MV-4-11 (cell line): ENCODE data around the gene CPO.

ENCODE experiments used
- DNase-seq: peaks from one replicate; lab custom pipeline; 2025; lab: John Stamatoyannopoulos, UW

The CPO gene

GRCh38 chr2:206974551-206974950 is 35.2 kb downstream of the CPO start:
- no peak for DNase-seq

GRCh38 chr2:206978746-206979145 is 39.4 kb downstream of the CPO start:
- no peak for DNase-seq

DNA sequence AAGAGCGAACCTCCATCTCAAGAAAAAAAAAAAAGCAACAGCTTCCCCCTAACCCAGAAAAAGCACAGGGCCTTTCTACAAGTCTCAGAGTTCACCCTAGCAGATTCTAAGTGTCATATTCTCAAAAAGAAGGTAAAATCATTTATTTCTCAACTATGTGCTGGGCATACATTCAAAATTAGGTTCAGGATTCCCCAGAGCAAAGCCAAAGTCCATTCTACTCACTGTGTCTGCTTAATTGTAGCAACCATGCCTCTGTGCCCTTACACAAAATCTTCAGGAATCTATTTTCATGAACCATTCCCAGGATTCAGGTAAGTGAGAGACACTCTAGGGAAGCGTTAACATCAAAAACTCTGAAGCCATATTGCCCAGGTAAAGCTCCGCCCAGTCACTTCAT is 40.0 kb downstream of the CPO start:
- DNase-seq = no peak

GRCh38 chr2:206979922-206980321 is 40.6 kb downstream of the CPO start:
- DNase-seq = no peak

GRCh38 chr2:206980413-206980812 is 41.1 kb downstream of the CPO start:
- no peak for DNase-seq

DNA sequence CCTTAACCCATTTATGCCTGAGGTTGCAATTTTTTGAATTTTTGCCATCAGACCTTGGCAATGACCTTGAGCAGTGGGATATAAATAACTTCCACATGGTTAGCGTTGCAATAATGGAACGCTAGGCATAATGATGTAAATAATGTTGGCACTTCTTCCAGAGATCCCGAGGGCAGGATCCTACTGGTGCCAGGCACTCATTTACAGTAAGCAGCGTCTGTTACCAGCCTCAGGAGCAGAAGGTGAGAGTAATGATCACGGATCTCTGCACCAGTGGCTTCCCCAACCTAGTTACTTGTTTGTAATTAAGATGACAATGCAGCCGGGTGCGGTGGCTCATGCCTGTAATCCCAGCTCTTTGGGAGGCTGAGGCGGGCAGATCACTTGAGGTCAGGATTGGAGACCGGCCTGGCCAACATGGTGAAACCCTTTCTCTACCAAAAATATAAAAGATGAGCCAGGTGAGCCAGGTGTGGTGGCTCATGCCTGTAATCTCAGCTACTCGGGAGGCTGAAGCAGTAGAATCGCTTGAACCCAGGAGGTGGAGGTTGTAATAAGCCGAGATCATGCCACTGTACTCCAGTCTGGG is 41.9 kb downstream of the CPO start:
- no peak for DNase-seq

DNA sequence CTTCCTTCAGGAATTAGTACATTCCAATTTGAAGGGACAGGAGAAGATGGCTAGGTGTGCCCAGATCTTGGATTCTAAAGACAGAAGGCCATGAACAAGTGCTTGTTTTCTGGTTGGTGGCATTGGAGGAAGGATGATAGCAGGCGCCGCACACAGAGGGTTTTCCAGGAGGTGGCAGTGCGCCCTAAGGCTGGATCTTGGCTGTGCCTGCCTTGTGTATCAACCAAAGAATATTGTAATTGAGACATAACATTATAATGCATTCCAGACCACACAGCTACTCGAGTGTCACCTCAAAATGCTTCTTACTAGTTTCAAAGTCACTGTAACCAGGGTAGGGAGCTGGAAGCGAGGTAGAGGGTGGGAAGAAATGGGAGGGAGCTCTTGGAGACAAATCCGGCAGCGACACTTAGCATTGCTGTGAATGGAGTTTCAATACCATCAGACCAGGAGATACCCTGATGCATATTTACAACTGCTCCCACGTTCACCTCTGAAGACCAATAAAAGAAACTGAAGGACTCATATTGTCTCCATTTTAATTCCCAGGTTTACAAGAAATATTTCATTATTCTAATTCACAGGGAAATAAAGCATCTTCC is 42.5 kb downstream of the CPO start:
- DNase-seq = peak; percentile 54

DNA sequence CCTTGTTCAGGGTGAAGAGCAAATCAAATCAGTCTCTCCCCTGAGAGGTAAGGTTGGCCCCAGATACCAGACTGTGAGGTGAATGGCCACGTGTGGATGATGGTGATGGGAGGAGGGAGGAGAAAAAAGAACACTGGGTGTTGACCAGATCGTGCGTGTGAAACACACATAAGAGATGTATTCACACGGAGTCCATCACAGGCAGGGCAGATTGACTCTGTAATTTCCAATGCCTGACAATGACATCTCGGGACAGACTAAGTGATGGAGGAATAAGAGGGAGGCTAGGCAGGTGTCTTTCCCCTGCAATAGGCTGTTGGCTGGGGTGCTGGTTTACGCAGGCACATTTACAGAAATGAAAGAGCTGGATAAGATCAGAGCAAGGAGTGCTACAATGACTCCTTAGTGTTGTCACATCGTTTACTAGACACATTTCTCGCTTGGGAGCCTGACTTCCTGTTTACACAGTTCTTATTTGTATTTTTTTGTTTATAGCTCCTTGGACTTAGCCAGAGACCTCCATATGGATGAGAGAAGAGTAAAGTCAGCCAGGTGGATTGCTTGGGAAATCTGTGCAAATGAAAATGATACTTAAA is 43.1 kb downstream of the CPO start:
- DNase-seq = no peak

DNA sequence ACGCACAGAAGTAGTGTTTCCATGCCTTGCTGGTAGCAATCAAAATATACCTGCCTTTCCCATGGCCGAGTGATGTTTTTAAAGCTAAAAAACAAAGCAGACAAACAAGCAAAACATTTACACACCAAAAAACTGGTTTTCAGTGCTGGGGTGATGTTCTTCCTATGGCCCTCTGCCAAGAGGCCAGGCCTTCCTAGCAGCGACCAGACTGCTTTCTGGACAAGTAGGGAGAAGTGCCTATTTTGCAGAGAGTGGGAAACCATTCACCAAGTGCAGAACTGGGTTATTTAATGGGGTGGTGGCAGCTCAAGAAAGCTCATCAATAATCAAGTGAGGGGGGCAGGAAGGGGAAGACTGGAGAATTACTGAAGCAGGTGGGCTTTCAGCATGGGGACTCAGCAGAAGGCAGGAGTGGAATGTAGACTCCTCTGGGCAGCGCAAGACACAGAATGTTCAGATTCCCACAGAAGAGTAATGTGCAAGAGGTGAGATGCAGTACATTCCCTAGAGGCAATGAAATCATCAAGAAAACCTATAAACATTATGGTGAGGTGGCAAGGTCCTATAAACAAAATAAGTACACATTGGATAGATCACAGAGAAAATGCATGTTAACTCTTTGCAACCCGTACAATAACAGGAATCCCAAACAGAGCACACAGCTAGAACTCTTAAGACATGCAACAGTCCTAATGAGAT is 44.0 kb downstream of the CPO start:
- DNase-seq = no peak

GRCh38 chr2:206984206-206984605 is 44.9 kb downstream of the CPO start:
- peak; percentile 76 for DNase-seq

DNA sequence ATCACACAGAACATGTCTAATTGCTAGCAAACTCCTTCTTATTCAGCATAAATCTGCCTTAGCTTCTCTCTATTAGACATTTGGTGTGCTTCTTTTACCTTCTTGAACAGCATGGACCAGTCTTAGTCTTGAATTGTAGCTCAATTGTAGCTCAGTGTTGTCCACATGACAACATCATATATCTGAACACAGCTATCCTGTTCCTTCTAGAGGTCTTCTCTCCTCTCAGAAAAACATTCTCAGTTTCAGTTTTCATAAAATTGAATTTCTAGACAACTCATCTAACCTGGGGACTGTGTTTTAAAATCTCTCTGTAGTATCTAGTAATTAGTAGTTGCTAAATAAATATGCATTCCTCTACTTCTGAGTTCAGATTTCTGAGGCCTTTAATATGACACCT is 47.6 kb downstream of the CPO start:
- DNase-seq = no peak

DNA sequence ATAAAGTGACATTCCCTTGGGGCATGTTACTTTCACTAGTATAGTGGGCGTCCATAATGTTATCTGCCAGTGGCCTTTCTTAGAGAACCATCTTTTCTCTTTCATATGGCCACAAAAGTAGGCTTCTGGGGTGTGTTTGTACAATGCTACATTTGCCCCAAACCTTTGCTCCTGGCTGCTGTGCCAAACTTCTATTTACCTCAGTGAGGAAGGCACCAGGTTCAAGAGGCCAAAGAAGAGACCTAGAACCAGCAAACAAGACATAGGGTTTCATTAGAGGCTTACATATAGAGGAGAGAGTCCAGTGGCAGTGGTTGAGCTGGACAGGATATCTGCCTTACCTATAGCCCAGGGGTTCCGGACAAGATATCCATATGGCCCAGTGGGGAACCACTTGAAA is 48.5 kb downstream of the CPO start:
- DNase-seq = no peak

GRCh38 chr2:206988884-206989283 is 49.6 kb downstream of the CPO start:
- no peak for DNase-seq

DNA sequence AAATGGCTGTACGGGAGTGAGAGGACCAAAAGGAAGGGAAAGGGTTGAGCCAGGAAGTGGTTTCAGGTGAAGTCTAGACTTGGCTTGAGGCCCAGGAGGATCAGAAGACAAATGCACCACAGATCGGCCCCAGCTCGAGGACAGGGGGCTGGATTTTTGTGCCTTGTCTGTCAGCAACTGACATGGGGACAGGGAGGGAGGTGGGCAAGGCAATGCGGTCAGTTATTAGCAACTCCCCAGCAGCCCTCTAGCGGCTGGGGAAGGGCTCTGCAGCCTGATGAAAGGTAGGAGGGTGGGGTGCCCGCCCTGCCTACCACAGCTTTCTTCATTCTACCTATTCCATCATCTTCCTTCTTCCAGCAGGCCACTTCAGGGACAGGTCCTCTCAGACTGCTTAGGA is 50.0 kb downstream of the CPO start:
- DNase-seq = no peak

DNA sequence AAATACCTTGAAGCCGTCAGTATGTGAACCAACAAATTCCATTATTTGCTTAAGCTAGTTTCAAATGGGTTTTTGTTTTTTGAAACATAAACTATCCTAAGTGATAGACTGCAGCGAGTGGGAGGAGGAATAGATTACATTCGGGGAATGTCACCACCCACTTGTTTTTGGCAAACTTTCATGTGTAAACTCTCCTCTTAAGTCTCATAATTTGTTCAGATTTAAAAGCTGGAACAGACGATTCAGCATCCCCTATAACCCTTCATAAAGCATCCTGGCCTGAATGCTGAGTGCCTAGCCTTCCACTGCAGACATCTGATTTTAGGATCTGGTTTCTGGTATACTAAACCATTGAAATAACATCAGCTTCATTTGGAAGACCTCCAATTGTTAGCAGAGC is 51.0 kb downstream of the CPO start:
- DNase-seq = no peak

- no peak for DNase-seq
These were observed 51.8 kb downstream of the CPO start for GRCh38 chr2:206991070-206991469.

- peak; percentile 19 for DNase-seq
These were observed 54.1 kb downstream of the CPO start for GRCh38 chr2:206993396-206993911.

- peak; percentile 55 for DNase-seq
These were observed 54.6 kb downstream of the CPO start for GRCh38 chr2:206993964-206994363.

DNA sequence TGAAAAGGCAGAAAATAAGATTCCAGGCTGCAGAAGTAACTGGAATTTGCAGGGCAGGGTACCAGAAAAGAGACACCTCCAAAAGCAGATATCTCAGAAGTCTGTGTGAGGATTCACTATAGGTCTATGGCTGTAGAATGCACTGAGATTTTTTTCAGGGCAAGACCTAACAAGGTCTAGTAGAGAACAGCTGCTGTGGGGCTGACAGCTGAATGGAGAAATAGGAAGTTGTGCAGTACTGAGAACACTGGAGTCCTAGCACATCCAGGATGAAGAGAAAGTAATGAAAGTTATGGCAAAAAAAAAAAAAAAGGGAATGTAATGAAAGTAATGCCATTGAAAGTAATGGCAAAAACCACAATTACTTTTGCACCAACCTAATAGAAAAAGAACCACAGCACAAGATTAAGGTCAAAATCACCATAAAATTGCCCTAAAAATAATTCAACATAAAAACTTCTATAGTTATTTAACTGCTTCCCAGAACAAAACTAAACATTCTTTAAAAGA is 57.3 kb downstream of the CPO start:
- peak; percentile 66 for DNase-seq

DNA sequence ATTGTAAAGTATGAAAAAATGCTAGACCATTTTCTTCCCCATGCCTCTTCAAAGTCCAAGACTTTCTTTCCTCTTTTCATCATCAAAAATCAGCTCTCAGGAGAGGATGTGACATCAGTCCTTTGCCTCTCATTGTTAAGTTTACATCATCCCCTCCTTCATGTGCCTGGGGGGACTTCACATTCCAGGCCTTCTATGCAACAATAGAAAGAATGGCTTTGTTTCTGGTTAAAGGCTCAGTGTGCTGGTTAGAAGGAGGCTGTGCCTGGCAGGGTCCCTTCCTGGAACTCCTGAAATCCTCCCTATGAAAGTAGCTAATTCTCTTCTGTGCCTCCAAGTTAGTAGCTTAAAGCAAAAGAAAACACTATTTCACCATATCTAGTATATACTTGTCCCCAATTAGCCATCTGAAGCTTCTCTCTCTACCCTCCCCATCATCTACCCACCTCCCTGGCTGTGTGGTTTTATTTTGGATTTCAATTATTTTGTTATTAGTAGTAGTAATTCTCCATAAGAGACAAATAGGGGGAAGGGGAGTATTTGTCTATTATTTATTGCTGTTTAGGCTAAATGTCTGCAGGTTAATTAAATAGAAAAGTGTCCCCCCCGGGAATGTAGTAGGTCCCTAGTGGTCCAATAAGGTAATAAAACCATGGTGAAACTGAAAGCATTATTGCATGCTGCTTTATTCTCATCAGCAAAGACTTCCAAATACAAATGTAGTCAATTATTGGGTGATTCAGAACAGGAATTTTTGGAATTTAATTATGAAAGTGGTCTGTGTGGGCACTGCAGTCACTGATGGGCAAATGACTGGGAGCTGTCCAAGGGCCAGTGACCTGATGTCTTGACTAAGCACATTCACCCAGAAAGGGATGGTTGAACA is 69.0 kb downstream of the CPO start:
- no peak for DNase-seq

DNA sequence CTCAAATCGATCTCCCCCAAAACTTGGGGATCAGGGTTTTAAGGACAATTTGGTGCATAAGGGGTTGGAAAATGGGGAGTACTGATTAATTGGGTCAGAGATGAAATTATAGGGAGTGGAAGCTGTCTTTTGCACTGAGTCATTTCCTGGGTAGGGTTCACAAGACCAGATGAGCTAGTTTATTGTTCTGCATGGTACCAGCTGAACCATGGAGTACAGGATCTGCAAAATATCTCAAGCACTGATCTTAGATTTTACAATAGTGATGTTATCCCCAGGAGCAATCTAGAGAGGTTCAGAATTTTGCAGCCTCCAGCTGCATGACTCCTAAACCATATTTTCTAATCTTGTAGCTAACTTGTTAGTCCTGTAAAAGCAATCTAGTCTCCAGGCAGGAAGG is 73.1 kb downstream of the CPO start:
- no peak for DNase-seq

DNA sequence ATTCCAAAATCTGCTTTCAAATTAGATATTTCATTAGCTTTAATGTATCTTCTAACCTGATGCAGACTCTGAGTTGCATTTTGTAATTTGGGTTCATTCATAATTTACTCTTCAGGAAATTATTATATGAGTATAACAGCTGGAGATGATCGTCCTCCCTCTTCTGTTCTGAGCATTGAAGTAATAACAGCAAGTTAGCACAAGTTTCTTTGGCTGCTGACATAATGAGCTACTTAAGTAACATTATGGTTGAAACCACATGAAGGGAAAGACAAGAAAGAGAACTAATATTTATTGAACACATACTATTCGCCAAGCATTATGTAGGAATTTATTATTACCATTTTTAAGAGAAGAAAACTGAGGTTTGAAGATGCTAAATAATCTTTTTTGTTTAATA is 75.1 kb downstream of the CPO start:
- no peak for DNase-seq
